ENCODE measurements around the gene CTNNBIP1.
"Not testable (repeated sequence)": the region's sequence is repeated elsewhere in the genome, so short reads cannot be mapped to it uniquely, and the experiment has no call there.

The CTNNBIP1 gene

GRCh38 chr1:9803003-9803918 lies 106.8 kb downstream of the CTNNBIP1 start:
- not testable (repeated sequence) for DNase-seq (ENCODE audit: low read depth)

DNA sequence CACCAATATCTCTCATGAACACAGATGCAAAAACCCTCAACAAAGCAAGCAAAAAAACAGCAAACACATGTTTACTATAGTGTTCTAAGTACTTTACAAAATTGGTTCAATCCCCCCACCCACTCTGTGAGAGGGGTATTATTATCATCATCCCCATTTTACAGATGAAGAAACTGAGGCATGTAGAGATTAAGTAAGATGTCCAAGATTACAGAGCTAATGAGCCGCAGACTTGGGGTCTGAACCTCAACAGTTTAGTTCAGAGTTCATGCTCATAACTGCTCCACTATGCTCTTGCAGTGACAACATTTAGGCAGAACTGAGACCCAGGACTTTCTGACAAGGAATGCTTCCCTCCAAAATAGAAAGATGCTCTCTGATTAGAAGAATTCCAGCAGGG lies 108.2 kb downstream of the CTNNBIP1 start:
- DNase-seq (ENCODE audit: low read depth), result no peak
